Activated naive CD4-positive, alpha-beta T cell treated with anti-CD3 and anti-CD28 coated beads, Interleukin-2, amount 50 U/mL, for 72 hours (primary cell): Measurements from ENCODE around the gene OAS2. TPM values are rescaled to one million over a fixed set of nuclear protein-coding genes. Genes with fewer than 3 reads are reported as not detected.
A peak's percentile ranks its signal among the peaks of the same experiment; 100 is the strongest.

Experiments used
- ATAC-seq, 2 donors: fragments of 150-1000 bp; cut with Tn5 transposase; 2 replicates each; pipeline ENCODE4 v1.10.0; 2021; ENCODE audit warnings: mild to moderate bottlenecking in 2 of 2, moderate library complexity in 2 of 2
- DNase-seq, 2 donors: peaks; one replicate each; pipeline ENCODE4 v3.0.0; 2021 to 2022; ENCODE audit warnings: low spot score in 2 of 2
- H3K27ac Mint-ChIP-seq, 2 donors: one replicate each; pipeline ENCODE4 v1.8.0; 2022; ENCODE audit warnings: mild to moderate bottlenecking in 2 of 2, mixed read lengths in 2 of 2
- H3K36me3 Mint-ChIP-seq, 2 donors: one replicate each; pipeline ENCODE4 v1.8.0; 2022; ENCODE audit warnings: mixed read lengths in 2 of 2
- H3K9me3 Mint-ChIP-seq, 2 donors: one replicate each; pipeline ENCODE4 v1.8.0; 2022; ENCODE audit warnings: mixed read lengths in 2 of 2
- total RNA-seq, 2 donors: library from RNA; stranded (reverse); gene quantifications; one replicate each; pipeline ENCODE4 v1.2.3, GENCODE V29; 2022

Gene OAS2
- total RNA-seq, 2 donors from 2014 or later: 56.6 to 199 TPM

DNA sequence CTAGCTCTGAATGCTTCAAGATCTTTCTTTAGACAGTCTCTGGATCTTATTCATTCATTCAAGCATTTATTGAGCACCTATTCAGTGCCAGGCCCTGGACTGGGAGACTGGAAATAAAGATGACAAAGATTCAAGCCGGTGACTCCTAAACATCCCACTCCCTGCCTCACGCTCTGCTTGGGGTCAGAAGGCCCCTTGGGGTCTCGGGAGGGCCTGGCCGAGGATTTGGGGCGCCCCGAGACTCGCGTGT lies 78.0 kb downstream of the OAS2 start:
- ATAC-seq: peak in 1 of 2 donors; percentile 6
- DNase-seq: no peak
- Mint-ChIP-seq H3K9me3 (no peaks in the 10 kb centered on the region), H3K27ac (peak overlapping the region in 1 of 2 donors; percentile 71), H3K36me3 (no peaks in the 10 kb centered on the region)

DNA sequence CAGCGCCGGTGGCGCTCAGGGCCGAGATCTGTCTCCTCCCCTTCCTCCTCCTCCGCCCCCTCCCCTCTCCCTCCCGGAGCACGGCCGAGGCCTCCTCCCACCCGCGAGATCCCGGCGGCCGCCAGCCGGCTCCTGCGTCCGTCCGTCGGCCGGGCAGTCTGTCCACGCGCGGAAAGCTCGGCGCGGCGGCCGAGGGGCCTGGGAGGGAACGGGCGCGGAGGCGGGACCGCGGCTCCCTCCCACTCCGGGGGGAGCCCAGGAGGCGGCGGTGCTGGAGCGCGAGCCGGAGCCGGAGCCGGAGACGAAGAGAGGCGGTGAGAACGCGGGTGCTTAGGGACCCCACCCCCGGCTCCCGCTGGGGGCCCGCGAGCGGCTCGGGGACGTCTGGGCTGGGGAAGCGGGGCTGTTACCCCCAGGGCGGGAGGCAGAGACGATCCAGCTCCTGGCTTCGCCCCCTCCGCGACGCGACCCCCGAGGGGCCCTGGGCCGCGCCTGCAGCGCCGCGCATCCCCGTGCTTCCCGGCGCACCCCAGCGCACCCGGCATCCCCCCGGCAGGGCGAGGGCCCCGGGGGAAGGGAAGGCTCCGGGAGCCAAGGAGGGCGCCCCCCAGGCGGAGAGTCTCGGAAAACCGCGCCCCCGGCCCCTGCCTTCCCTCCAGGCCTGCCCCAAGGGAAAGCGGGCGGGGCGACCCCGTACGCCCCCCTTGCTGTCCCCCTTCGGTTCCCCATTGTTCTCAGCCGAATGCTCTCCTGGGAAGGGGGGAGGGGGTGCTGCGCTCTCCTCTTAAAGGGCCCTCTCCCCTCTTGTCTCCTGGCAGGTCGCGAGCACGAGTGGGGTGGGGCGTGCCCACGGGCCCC lies 78.5 kb downstream of the OAS2 start, which contains the start of gene DTX1:
DTX1 (plus strand) TSS at position 100 of the 858 bp plus-strand sequence. CDS start 1,463 bp downstream, outside the sequence.
- Mint-ChIP-seq H3K9me3 (no peaks in the 10 kb centered on the region), H3K36me3 (no peaks in the 10 kb centered on the region), H3K27ac (peak within 1 kb of the TSS in 1 of 2 donors; percentile 71)
- ATAC-seq (peak; percentile 49 to 78), DNase-seq (peak in 1 of 2 donors; percentile 39)

- ATAC-seq: no peak
- H3K36me3 Mint-ChIP-seq: no peaks in the 10 kb centered on the region
- no peaks in the 10 kb centered on the region for H3K9me3 Mint-ChIP-seq
- DNase-seq: no peak
- H3K27ac Mint-ChIP-seq: no peak overlapping the region
These were observed 79.5 kb downstream of the OAS2 start for GRCh38 chr12:113057565-113058485.

GRCh38 chr12:113058553-113058952 lies 80.2 kb downstream of the OAS2 start:
- H3K36me3 Mint-ChIP-seq: no peaks in the 10 kb centered on the region
- DNase-seq: no peak
- no peak overlapping the region for H3K27ac Mint-ChIP-seq
- no peak for ATAC-seq
- H3K9me3 Mint-ChIP-seq: no peaks in the 10 kb centered on the region

DNA sequence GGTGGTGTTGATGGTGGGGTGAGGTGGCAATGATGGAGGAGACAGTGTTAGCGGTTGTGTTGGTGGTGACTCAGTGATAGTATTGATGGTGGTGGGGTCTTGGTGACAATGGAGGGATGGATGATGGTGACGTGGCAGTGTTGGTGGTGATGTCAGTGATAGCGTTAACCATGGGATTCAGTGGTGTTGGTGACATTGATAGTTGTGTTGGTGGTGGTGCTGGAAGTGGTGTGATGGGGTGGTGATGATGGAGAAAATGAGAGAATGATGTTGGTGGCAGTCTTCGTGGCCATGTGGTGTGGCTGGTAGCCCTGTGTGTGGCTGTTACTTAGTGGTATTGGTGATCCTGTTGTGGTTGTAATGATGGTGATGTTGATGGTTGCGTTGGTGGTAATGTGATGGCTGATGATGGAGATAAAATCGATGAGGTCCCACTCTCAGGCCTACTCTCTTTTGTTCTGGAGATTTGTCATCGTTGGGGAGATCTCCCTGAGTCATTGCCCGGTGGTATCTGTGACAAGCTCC lies 80.8 kb downstream of the OAS2 start:
- no peaks in the 10 kb centered on the region for H3K36me3 Mint-ChIP-seq
- DNase-seq: no peak
- ATAC-seq: peak in 1 of 2 donors; percentile 73
- no peaks in the 10 kb centered on the region for H3K9me3 Mint-ChIP-seq
- H3K27ac Mint-ChIP-seq: no peak overlapping the region

GRCh38 chr12:113060336-113060960 lies 82.1 kb downstream of the OAS2 start:
- Mint-ChIP-seq H3K36me3 (no peaks in the 10 kb centered on the region), H3K27ac (no peak overlapping the region), H3K9me3 (no peaks in the 10 kb centered on the region)
- no peak for DNase-seq
- ATAC-seq: no peak

- DNase-seq: no peak
- ATAC-seq: no peak
- H3K27ac Mint-ChIP-seq: no peak overlapping the region
- no peaks in the 10 kb centered on the region for H3K9me3 Mint-ChIP-seq
- H3K36me3 Mint-ChIP-seq: no peaks in the 10 kb centered on the region
These were observed 82.9 kb downstream of the OAS2 start for GRCh38 chr12:113061061-113061694.

Other genes with a start within 250 kb of the OAS2 start
- gene RPH3A, start 186.8 kb upstream of the OAS2 start, total RNA-seq: not detected
- gene OAS1, start 71.6 kb upstream of the OAS2 start, total RNA-seq: 10 to 100 TPM; 17.8 to 85.9 TPM
- gene OAS3, start 40.0 kb upstream of the OAS2 start, total RNA-seq: 10 to 100 TPM; 21.8 to 76.6 TPM
- 10 to 100 TPM in 1 of 2 donors, 1 to 10 TPM in 1; 9.8 to 17.3 TPM for gene DTX1, start 78.2 kb downstream of the OAS2 start, total RNA-seq
- 10 to 100 TPM in 1 of 2 donors, 1 to 10 TPM in 1; 9.8 to 15.1 TPM for gene RASAL1, start 157.2 kb downstream of the OAS2 start, total RNA-seq
- gene CFAP73, start 171.2 kb downstream of the OAS2 start, total RNA-seq: under 1 TPM; 0.45 to 0.98 TPM
- 10 to 100 TPM; 77.3 to 96.2 TPM for gene DDX54, start 207.0 kb downstream of the OAS2 start, total RNA-seq
- gene RITA1, start 207.2 kb downstream of the OAS2 start, total RNA-seq: 10 to 100 TPM; 15.8 to 26.3 TPM
- gene TPCN1, start 242.9 kb downstream of the OAS2 start, total RNA-seq: 100 to 1,000 TPM in 1 of 2 donors, 10 to 100 TPM in 1; 54.7 to 111 TPM